HG03575 (cell line): ENCODE results near the gene ELF4.

Experiments used
- ATAC-seq: cut with Tn5 transposase; IDR thresholded peaks from one replicate; pipeline ENCODE4 v1.9.1; 2021; ENCODE audit not compliant: unreplicated experiment, insufficient number of reproducible peaks, low FRiP score; ENCODE audit errors: extremely low read depth

Gene ELF4

DNA sequence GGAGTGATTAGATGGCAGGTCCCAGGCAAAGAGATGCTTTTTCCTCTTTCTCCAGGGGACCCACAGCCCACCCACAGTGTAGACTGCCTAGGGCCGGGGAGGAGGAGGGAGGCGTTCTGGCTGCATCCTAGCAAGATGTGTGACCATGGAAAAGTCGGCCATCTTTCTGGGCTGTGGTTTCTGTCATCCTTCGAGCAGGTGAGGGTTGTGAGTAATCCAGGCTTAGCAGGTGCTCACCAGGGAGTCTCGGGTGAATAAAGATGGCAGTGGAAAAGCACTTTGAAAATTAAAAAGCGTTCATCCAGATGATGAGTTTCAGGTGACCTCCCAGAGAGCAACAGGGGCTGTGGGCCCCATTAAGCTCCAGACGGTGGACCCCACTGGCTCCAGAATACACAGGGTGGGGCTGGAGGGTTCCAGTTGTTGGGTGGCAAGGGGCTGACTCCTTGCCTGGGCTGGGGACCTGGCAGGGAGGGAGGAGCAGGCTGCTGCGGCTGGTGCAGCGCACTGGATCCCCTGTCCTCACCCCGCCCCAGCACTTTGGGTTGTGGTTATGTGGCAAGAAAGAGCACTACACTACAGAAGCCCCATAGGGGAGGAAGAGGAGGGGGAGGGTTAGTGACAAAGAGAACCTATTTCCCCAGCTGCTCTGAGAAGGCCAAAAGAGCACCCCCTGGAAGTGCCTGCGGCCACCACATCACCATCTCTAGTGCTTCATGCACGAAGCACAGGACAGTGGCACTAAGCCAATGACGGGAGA lies 23.7 kb downstream of the ELF4 start:
- peak; percentile 33 for ATAC-seq

DNA sequence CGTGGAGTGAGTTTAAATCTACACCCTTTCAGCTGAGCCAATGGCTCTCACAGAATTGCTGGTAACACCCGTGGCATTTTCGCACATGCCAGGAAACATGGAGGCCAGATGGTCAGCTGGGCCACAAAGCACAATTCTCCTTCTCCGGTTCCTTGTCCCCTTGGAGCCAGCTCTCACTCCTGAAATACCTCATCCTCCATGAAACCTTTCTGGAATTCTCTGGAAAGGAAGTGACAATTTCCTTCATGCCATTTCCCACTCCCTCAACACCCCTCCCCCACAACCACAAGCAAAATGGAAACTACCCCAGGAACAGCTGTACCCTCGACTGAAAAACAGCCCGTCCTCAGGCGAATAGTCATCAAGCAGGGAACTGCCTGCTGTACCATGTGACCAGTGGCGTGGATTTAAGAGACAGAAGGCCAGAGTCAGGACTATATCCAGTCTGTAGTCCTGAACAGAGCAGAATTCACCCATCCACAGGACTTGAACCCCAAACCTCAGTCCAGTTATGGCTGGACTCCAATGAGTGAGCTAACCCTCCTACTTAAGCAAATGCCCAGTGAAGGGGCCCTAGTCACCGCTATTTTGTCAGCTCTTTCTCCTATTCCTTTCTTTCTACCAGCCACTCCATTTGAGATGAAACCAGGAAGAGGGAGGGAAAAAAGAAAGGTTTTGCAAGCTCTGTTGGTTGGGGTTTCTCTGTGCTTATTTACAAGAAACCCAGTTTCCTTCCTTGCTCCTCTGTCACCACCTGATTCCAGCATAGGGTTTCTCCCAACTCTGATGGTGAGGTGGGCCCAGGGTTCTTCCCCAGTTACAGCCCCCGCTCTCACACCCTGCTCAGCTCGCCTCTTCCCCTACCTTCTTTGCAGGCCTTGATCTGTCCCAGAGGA lies 24.5 kb downstream of the ELF4 start:
- no peak for ATAC-seq

- ATAC-seq: no peak
Measured at GRCh38 chrX:130084631-130085237, 25.6 kb downstream of the ELF4 start.

DNA sequence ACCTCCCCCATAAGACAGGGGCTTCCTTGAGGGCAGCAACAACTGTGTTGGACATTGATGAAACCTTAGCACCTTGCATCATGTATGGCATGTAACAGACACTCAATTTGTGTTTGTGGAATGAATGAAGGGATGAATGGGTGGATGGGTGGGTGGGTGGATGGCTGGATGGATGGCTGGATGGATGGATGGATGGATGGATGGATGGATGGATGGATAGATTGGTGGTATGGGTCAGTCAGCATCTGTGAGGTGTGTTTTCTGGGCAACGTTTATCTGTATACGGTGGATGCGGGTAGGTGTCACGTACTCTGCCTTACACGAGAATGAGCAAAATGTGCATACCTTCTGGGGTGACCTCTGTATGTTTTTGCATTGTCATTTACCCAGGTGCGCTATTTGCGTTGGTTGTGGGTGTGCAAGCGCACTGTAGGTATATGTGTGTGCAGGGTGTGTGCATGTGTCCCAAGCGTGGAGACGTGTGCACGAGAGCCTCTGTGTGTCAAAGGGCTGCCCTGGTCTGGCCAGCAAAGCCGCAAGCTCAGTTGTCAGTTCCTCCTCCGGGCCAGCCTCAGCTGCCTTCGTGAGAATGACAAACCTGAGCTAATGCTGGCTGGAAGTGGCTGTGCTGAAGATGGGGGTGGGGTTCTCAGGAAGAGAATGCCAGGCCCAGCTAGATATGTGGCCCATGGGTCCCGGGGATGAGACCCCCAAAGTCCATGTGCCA lies 26.5 kb downstream of the ELF4 start:
- ATAC-seq: no peak

DNA sequence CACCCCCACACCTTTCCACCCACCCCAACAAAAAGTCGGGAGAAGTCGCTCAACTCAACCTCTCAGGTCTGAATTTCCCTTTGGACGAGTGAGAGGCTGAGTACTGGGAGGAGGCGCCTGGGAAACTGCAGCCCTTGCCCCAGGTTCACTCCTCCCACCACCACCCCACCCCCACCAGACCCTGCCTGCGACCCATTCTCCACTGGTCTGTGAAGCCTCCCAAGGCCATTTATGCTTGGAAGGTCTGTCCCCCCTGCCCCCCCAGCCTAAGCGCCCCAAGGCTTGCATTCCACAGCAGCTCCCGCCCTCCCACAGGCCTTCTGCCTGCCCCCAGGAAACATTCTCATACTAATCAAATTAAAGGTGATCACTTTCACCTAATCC lies 27.2 kb downstream of the ELF4 start:
- no peak for ATAC-seq

- ATAC-seq: peak; percentile 36
Measured at GRCh38 chrX:130082244-130083106, 27.8 kb downstream of the ELF4 start.

GRCh38 chrX:130081421-130082045 lies 28.8 kb downstream of the ELF4 start:
- ATAC-seq: no peak

DNA sequence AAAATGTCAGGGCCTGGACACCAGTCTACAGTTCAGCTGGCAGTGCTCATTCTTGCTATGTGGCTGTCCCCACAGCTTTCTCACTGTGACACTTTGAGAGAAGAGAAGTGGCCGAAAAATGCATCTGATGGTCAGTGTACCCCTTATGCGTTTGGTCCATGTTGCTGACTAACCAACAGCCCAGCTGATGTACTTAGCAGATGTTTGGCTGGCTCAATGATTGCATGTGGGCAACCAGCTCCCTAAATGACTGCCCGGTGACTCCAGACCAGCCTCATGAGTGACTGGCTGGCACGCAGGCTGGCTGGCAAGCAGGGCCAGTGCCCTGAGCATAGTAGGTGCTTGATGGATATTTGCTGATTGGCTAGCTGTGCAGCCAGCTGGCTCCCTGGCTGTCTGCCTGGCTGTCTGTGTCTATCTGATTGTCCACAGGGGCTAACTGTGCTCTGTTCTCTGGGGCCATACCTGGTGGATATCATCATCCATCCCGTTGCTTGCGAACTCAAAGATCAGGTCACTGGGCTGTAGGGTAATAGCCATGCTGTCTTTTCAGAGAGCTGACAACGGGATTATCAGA lies 29.4 kb downstream of the ELF4 start:
- ATAC-seq: no peak

DNA sequence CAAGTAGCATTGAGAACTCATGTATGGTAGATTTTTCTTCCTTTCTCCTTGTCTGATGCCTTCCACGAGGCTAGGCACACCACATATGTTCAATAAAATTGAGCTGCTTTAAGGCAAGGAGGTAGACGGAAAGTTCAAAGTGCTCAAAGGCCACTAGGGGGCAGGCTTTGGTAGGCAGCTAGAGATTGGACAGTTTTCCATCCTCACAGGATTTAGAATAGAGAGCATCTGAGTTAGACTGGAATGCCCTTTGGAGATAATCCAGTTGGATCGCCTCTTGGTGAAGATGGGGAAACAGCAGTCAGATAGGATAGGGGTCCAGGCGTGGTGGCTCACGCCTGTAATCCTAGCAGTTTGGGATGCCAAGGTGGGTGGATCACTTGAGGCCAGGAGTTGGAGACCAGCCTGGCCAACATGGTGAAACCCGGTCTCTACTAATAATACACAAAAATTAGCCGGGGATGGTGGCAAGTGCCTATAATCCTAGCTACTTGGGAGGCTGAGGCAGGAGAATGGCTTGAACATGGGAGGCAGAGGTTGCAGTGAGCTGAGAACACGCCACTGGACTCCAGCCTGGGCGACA lies 30.4 kb downstream of the ELF4 start:
- ATAC-seq: no peak

DNA sequence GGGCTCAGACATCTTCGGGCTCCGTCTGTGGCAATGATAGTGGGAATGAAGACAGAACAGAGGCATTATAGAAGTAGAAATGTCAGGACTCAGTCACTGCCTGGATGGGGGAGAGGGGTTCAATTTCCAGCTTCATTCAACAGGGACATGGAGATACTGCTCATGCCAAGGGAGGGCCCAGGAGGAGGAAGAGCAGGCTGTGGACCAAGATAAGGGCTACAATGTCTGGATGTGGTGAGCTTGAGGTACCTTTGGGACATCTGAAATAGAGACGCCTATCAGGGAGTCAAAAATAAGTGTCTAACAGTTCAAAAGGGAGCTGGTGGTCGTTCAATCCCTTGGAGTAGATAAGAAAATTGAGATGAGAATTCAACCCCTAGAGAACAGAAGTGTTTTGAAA lies 34.5 kb downstream of the ELF4 start:
- ATAC-seq: no peak

- no peak for ATAC-seq
Measured at GRCh38 chrX:130072345-130072740, 38.0 kb downstream of the ELF4 start.

- ATAC-seq: no peak
Measured at GRCh38 chrX:130071611-130072344, 38.5 kb downstream of the ELF4 start.

- no peak for ATAC-seq
Measured at GRCh38 chrX:130066975-130067615, 43.2 kb downstream of the ELF4 start.

- ATAC-seq: no peak
Measured at GRCh38 chrX:130060122-130061069, 49.9 kb downstream of the ELF4 start.

- no peak for ATAC-seq
Measured at GRCh38 chrX:130058652-130059051, 51.6 kb downstream of the ELF4 start.
